OCI-LY3 (cell line): ENCODE results near the gene PHAF1.

Experiments used
- EZH2phosphoT487 ChIP-seq: fragments of 200-600 bp; shearing (Covaris generic); IDR thresholded peaks from 2 replicates; pipeline ENCODE4 v1.6.1; 2018; ENCODE audit warnings: antibody characterized with exemption, mixed run types, low read depth
- TF ChIP-seq, protein P1 (sequence below): fragments of 200-600, 300-600 bp; sonication (generic); IDR thresholded peaks from 2 replicates; pipeline ENCODE4 v1.5.1; 2014; ENCODE audit warnings: antibody characterized with exemption, low read length, low read depth

DNA sequence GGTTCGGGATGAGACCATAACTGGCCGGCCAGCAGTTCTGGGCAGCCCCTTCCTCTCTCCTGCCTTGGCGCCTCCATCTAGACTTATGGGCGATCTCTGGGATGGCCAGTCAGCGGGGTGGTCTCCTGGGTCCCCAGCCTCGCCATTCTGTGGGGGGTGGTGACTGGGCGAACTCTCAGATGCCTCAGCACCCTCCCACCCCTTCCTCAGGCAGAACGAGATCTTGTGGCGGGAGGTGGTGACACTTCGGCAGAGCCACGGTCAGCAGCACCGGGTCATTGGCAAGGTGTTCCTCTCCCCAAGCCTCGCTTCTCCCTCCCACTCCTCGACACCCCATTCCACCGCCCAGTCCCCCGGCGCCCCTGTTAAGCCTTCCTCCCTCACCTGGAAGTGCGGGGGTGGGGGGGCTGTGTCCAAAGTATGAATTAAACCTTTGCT, 56.4 kb downstream of the PHAF1 start:
- TF ChIP-seq, protein P1, sequence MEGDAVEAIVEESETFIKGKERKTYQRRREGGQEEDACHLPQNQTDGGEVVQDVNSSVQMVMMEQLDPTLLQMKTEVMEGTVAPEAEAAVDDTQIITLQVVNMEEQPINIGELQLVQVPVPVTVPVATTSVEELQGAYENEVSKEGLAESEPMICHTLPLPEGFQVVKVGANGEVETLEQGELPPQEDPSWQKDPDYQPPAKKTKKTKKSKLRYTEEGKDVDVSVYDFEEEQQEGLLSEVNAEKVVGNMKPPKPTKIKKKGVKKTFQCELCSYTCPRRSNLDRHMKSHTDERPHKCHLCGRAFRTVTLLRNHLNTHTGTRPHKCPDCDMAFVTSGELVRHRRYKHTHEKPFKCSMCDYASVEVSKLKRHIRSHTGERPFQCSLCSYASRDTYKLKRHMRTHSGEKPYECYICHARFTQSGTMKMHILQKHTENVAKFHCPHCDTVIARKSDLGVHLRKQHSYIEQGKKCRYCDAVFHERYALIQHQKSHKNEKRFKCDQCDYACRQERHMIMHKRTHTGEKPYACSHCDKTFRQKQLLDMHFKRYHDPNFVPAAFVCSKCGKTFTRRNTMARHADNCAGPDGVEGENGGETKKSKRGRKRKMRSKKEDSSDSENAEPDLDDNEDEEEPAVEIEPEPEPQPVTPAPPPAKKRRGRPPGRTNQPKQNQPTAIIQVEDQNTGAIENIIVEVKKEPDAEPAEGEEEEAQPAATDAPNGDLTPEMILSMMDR, result no peak
- TF ChIP-seq EZH2phosphoT487, result no peak
